ENCODE results near the gene TSKU. TPM values are rescaled to one million over a fixed set of nuclear protein-coding genes. Genes with fewer than 3 reads are reported as not detected.
A peak's percentile ranks its signal among the peaks of the same experiment; 100 is the strongest.

Gene TSKU
- total RNA-seq, 1 donor from 2014 or later: 11.1 TPM

- intact Hi-C loops (cut with micrococcal nuclease): no loop called here
- no peak for DNase-seq
- no peak for ATAC-seq
Measured at GRCh38 chr11:76750067-76750466, 33.1 kb upstream of the TSKU start.

- intact Hi-C loops (cut with micrococcal nuclease): no loop called here
- no peak for DNase-seq
- no peak for ATAC-seq
Measured at GRCh38 chr11:76750746-76751145, 32.4 kb upstream of the TSKU start.

DNA sequence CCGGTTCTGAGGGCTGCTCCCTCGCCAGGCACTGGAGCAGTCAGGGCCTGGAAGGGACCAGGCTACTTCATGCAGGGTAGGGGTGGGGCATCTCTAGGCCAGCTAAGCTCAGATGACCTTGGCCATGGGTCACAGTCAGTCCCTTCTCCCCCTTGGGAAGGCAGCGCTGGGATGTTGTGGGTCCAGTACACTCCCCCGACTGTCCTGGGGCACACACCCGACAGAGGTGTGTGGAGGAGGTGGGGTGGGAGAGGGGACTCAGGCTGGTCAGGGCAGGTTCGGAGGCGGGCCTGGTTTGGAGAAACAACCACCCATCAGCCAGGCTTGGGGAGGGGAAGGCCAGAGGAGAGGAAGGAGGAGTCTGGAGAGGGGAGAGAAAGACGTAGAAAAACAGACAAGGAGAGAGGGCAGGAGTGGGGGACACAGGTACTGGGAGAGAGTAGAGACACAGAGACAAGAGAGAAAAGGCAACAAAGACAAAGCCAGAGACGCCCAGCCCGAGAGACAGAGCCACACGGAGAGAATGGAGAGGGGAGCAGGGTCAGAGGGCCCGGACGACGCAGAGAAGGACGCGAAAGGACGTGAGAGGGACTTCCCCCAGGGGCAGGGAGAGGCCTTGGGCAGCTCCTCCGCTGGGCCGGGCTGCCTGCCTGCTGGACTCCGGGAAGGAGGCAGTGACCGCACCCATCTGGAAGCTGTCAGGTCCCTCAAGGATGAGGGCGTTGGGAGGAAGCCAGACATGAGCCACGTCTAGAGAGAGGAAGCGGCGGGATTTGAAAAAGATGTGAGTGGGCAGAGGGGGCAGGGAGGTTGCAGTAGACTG lies 30.6 kb upstream of the TSKU start:
- ATAC-seq: peak; percentile 95
- DNase-seq: peak; percentile 90
- intact Hi-C loops (cut with micrococcal nuclease): no loop called here

DNA sequence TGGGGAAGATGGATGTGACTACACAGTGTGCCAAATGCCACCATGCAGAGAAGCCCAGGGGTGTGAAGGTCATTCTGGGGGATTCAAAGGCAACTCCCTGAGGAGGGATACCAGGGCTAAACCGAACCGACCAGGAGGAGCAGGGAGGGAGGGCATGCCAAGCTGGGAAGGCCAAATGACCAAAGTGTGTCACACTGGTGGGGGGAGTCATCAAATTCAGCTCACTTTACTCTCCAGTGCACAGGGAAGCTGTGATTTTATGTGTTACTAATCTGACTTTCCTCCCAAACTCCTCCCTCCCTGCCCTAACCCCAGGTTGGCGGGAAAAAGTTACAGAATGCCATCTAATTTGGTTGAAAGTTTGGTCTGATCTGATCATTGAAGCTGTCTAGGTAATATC lies 29.7 kb upstream of the TSKU start:
- DNase-seq: no peak
- intact Hi-C loops (cut with micrococcal nuclease): no loop called here
- ATAC-seq: no peak

DNA sequence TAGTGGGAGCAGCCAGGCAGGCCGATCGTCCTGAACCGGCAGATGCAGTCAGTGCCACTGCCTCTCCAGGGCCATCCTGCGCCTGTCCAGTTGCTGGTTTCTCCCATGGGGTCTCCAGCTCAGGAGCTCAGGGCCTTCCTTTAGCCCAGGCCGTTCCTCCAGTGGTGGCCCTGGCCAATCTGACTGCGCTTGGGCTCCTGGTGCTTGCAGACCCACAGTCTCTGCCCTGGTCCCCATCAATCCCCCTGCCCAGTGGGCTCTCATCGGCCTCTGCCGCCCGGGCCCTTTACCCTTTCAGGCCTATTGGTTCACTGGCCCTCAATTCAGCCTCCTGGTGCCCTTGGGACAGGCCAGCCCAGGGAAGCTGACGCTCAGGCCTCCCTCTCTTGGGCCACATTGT lies 29.2 kb upstream of the TSKU start:
- ATAC-seq (no peak), DNase-seq (no peak)
- intact Hi-C loops (cut with micrococcal nuclease): no loop called here

DNA sequence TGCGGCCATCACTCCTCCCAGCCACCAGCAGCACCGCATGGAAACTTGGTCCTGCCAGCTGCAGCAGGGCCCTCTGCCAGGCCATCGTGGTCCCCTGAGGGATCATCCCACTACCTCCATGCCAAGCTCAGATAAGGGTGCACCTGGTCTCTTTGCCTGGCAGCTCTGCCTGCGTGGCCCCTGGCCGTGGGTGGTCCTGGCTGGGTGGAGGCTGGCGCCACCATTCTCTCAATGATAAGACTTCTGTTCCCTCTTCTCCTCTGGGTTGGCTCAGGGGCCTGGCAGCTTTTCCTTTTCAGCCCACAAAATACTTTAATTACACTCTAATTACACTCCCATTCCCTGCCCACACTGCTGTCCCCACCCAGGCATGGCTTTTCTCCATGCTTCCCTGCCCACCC lies 26.8 kb upstream of the TSKU start:
- intact Hi-C loops (cut with micrococcal nuclease): no loop called here
- ATAC-seq (no peak), DNase-seq (no peak)

- intact Hi-C loops (cut with micrococcal nuclease): no loop called here
- DNase-seq: no peak
- ATAC-seq: no peak
Measured at GRCh38 chr11:76758311-76758710, 24.8 kb upstream of the TSKU start.

GRCh38 chr11:76759092-76759491 lies 24.1 kb upstream of the TSKU start:
- intact Hi-C loops (cut with micrococcal nuclease): no loop called here
- DNase-seq (no peak), ATAC-seq (no peak)

- no peak for DNase-seq
- intact Hi-C loops (cut with micrococcal nuclease): no loop called here
- no peak for ATAC-seq
Measured at GRCh38 chr11:76759517-76759916, 23.6 kb upstream of the TSKU start.

DNA sequence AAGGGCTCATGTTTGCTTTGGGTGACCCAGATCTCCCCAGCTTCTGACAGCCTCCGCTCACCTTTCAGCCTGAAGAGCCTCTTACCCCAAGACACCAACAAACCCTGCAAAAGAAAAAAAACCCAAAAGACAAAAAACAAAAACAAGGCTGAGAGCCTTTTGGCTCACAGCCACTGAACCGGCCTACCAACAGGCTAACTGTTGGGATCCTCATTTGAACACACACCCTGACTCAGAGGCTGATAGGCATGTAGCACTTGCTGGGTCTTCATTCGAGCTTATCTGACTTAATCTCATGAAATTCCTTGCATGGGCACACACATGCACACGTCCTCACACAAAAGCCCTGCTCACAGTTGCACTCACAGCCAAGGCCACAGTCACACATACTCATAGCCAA lies 22.9 kb upstream of the TSKU start:
- no peak for ATAC-seq
- intact Hi-C loops (cut with micrococcal nuclease): no loop called here
- DNase-seq: no peak

- ATAC-seq: no peak
- intact Hi-C loops (cut with micrococcal nuclease): no loop called here
Measured at GRCh38 chr11:76761718-76762355, 21.3 kb upstream of the TSKU start.

DNA sequence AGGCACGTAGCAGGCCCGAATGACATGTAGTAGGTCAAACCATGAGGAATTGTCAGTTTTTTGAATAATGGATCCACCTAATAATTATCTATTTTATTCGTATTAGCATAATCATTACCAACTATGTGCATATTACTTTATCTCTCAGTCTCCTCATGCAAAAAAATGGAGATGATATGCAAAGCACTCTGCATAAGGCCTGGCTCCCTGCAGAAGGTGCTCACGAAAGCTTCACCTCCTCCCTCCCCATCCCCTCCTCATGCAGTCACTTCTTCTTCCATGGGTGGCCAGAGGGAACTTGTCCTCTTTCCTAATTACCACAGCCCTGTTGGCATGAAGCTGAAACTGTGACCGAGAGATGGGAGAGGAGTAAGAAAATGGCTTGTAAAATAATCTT lies 20.8 kb upstream of the TSKU start:
- DNase-seq (no peak), ATAC-seq (no peak)
- intact Hi-C loops (cut with micrococcal nuclease): no loop called here

More at GRCh38 chr11:76761718-76762355, 21.3 kb upstream of the TSKU start:
- DNase-seq: no peak

DNA sequence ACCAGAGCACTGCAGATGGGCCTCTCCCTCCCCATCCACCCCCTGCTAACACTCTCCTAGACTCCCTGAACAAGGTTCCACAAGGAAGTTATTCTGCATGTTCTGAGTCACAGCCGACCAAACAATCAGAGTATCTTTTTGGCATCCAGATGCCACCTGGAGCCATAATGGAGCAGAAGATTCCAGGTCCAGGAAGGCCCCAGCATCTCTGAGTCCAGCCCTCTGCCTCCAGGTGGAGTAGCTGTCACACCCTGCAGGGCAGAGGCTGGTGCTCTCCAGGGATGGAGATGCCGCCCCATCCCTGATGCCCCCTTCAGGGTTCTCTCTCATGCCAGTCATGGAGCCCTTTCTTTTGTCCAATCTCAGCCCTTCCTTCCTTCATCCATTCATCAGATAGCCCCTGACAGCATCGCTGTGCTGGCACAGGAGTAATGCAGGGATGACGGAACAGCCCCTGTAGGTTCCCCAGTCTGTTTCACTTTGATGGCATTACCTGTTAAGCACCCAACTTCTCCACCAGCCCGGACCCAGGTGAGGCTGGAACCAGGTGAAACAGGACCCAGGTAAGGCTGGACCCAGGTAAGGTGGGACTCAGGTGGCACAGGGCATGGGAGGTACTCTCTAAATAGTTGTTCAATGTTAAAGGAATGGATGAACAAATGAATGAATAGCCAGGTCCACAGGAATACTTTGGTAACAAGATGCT lies 20.1 kb upstream of the TSKU start:
- no peak for ATAC-seq
- intact Hi-C loops (cut with micrococcal nuclease): no loop called here
- DNase-seq: no peak

- ATAC-seq (peak; percentile 31), DNase-seq (peak; percentile 56)
- intact Hi-C loops (cut with micrococcal nuclease): no loop called here
Measured at GRCh38 chr11:76763573-76764346, 19.4 kb upstream of the TSKU start.

DNA sequence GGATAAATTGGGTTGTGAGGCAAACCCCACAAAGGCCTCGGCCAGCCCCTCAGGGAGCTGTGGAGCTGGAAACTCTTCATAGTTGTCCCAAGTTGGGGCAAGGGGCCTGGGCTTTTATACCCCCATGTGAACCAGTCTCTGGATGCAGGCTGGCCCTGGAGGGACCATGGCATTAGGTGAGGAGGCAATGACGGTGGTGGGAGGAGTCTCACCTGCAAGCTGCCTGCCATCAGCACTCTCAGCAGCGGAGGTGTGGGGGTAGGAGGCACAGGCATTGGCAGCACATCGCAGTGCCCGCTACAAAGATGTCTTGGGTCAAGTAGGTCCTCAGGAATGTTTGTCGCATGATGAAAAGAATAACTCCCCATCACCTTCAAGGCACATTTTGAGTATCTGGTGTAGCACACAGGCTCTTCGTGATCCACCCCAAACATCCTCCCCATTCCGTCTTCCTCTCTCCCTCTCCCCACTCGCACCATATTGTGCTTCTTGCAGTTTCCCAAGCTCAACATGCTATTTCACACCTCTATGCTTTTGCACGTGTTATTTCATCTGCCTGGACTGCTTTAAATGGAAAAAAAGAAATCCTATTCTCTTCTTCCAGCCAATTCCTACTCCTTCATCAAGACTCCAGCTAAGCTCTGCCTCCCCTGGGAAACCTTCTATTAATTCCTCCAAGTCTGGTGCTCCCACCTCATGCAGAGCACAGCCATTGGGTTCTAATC lies 18.1 kb upstream of the TSKU start:
- ATAC-seq: no peak
- intact Hi-C loops (cut with micrococcal nuclease): no loop called here
- DNase-seq: no peak

- ATAC-seq (peak; percentile 67), DNase-seq (peak; percentile 38)
- intact Hi-C loops (cut with micrococcal nuclease): no loop called here
Measured at GRCh38 chr11:76765863-76766350, 17.2 kb upstream of the TSKU start.

DNA sequence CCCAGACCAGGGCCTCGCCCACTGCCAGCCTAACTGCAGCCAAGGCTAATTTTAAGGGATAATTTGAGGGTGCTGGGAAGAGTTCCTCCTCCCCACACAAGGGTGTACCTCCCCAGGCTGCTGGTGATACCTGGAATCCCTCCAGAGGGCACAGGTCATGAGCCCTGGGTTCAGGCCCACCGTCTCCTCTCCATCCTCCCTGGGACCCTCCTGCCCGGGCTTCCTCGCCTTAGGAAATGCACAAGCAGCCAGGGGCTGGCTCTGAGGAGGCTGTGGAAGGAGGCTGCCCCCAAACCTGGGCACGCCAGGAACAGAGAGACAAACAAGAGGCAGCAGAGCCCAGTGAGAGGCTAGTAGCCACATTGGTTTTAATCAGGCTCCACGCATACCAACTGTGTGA lies 16.6 kb upstream of the TSKU start:
- no peak for ATAC-seq
- intact Hi-C loops (cut with micrococcal nuclease): no loop called here
- no peak for DNase-seq

- ATAC-seq (no peak), DNase-seq (no peak)
- intact Hi-C loops (cut with micrococcal nuclease): no loop called here
Measured at GRCh38 chr11:76767659-76768058, 15.5 kb upstream of the TSKU start.

Measured in left ventricle myocardium superior (tissue), 1 donor.